ENCODE results near the gene ZNF407. TPM values are rescaled to one million over a fixed set of nuclear protein-coding genes. Genes with fewer than 3 reads are reported as not detected.

Gene ZNF407
- total RNA-seq, 1 experiment from 2014 or later = 15.9 TPM

DNA sequence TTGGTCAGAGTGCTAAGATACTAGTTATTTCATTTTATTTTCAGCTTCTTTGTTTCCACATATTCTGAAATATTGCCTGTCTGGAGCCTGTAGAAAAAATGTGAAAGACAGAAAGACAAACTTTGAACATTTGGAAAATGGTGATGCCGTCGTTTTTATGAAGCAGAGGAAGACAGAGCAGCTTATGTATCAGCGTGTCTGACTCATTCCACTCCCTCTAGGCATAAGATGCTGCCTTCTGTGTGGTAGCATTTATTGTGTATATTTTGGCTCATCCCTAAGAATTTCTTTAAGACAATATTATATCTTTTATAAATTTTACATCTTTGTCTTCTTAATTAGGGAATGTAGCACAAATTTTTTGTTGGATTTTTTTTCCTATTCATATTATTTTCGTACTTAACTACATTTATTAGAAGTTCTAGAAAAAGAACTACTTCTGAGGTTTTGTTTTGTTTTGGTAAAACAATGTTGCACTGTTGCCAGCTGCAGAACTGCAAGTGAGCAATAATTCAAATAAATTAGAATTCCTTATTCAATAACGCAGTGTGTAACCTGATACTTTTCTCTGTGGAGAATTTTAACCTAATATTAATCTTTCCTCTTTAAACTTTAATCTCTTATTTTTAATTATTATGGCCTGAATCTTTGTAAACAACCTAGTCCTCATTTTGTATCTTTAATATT is 300.4 kb downstream of the ZNF407 start:
- Histone ChIP-seq H3K4me1 (ENCODE audit: insufficient read depth, low read length, poor library complexity, severe bottlenecking) (peaks cover 18% of the 10 kb centered on the region), H3K27me3 (replicated peaks; ENCODE audit: insufficient read depth, low read depth, low read length, poor library complexity) (no peaks in the 10 kb centered on the region), H3K4me3 (ENCODE audit: low read depth, low read length, poor library complexity, severe bottlenecking) (no peak overlapping the region), H3K36me3 (ENCODE audit: insufficient read depth, low read length, poor library complexity, severe bottlenecking) (no peaks in the 10 kb centered on the region), H3K27ac (ENCODE audit: low read depth, low read length, poor library complexity, severe bottlenecking) (no peak overlapping the region), H3K9me3 (ENCODE audit: low read depth, low read length, poor library complexity, severe bottlenecking) (no peaks in the 10 kb centered on the region)
- ChIA-PET CTCF (interaction anchor here (0.6 kb wide), 1 partner anchor 99 kb away, joined by 4 read pairs; no protein-coding TSS in a partner anchor), POLR2A (ENCODE audit: low non-redundant PET) (no interaction called here)
- DNase-seq (ENCODE audit: low spot score) = peak; percentile 15
- intact Hi-C loops (cut with micrococcal nuclease; ENCODE audit: unreplicated experiment) = no loop called here
- BruUV-seq (replicated peaks) = no TSS peak
- TF ChIP-seq EZH2 (IDR thresholded peaks at IDR 0.05; ENCODE audit: borderline replicate concordance, low read depth, low read length, poor library complexity, severe bottlenecking) (no peak), CTCF (conservative IDR thresholded peaks at IDR 0.05; ENCODE audit: low read depth, low read length) (no peak)

GRCh38 chr18:74898965-74899364 is 301.3 kb downstream of the ZNF407 start:
- DNase-seq (ENCODE audit: low spot score) = peak; percentile 71
- BruUV-seq (replicated peaks) = no TSS peak
- intact Hi-C loops (cut with micrococcal nuclease; ENCODE audit: unreplicated experiment) = no loop called here
- ChIA-PET POLR2A (ENCODE audit: low non-redundant PET) (no interaction called here), CTCF (no interaction called here)
- Histone ChIP-seq H3K27me3 (replicated peaks; ENCODE audit: insufficient read depth, low read depth, low read length, poor library complexity) (no peaks in the 10 kb centered on the region), H3K4me3 (ENCODE audit: low read depth, low read length, poor library complexity, severe bottlenecking) (no peak overlapping the region), H3K36me3 (ENCODE audit: insufficient read depth, low read length, poor library complexity, severe bottlenecking) (no peaks in the 10 kb centered on the region), H3K9me3 (ENCODE audit: low read depth, low read length, poor library complexity, severe bottlenecking) (no peaks in the 10 kb centered on the region), H3K4me1 (ENCODE audit: insufficient read depth, low read length, poor library complexity, severe bottlenecking) (peaks cover 18% of the 10 kb centered on the region), H3K27ac (ENCODE audit: low read depth, low read length, poor library complexity, severe bottlenecking) (no peak overlapping the region)
- no peak for TF ChIP-seq EZH2 (IDR thresholded peaks at IDR 0.05; ENCODE audit: borderline replicate concordance, low read depth, low read length, poor library complexity, severe bottlenecking)
- no peak for TF ChIP-seq CTCF (conservative IDR thresholded peaks at IDR 0.05; ENCODE audit: low read depth, low read length)

DNA sequence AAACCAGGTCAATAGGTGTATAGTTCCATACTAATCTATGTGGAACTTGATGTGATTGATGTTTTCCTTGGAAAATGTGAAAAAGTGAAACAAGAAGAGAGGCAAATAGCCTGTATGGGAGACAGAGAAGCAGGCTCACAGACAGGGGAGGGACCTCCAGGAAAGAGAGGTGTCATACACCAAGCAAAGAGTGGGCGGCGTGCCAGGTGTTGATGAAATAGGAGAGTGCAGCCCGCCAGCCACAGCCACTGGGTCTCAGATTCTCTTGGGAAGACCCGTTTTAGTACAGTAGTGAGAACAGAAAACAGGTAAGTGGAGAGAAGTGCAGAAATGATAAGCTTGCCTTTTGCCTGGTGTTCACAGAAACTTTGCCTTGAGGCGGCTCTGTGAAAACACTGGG is 301.9 kb downstream of the ZNF407 start:
- no peaks in the 10 kb centered on the region for H3K27me3 ChIP-seq (replicated peaks; ENCODE audit: insufficient read depth, low read depth, low read length, poor library complexity)
- POLR2A ChIA-PET (ENCODE audit: low non-redundant PET) = no interaction called here
- no TSS peak for BruUV-seq (replicated peaks)
- intact Hi-C loops (cut with micrococcal nuclease; ENCODE audit: unreplicated experiment) = no loop called here
- CTCF ChIA-PET = no interaction called here
- TF ChIP-seq EZH2 (IDR thresholded peaks at IDR 0.05; ENCODE audit: borderline replicate concordance, low read depth, low read length, poor library complexity, severe bottlenecking) (no peak), CTCF (conservative IDR thresholded peaks at IDR 0.05; ENCODE audit: low read depth, low read length) (no peak)
- no peaks in the 10 kb centered on the region for H3K36me3 ChIP-seq (ENCODE audit: insufficient read depth, low read length, poor library complexity, severe bottlenecking)
- H3K9me3 ChIP-seq (ENCODE audit: low read depth, low read length, poor library complexity, severe bottlenecking) = no peaks in the 10 kb centered on the region
- peaks cover 18% of the 10 kb centered on the region for H3K4me1 ChIP-seq (ENCODE audit: insufficient read depth, low read length, poor library complexity, severe bottlenecking)
- no peak overlapping the region for H3K4me3 ChIP-seq (ENCODE audit: low read depth, low read length, poor library complexity, severe bottlenecking)
- H3K27ac ChIP-seq (ENCODE audit: low read depth, low read length, poor library complexity, severe bottlenecking) = no peak overlapping the region
- DNase-seq (ENCODE audit: low spot score) = peak; percentile 23

All from A673 (cell line).